ENCODE measurements around the gene MEFV.

MEFV gene

GRCh38 chr16:3268294-3268693 is 11.9 kb upstream of the MEFV start:
- DNase-seq: no peak

DNA sequence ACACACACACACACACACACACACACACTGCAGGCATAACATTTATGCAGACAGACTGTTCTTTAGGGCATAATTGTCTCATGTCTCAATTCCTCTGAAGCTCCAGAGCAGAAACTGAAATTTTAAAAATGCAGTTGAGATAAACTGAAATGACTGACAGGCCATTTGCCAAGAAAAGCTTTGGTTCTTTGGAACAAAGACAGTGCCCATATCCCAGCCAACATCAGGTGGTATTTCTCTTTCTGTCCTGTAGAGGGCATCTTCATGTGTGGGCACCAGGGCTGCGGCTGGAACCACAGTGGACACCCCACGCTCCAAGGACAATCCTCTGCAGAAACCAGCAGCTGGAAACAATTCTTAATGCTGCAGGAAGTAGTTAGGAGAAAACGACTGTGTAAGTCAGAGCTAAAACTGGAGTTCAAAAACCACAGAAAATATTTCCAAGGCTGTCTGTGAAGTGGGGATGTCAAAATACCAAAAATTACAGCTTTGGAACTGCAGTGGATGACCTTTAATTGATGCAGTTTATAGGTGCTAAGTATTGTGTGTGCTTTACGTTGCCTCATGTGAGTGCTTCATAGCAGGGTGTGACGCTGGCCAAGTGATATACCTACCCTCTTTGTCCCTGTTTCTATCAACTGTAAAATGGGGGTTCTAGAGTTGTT is 10.6 kb upstream of the MEFV start:
- DNase-seq: no peak

DNA sequence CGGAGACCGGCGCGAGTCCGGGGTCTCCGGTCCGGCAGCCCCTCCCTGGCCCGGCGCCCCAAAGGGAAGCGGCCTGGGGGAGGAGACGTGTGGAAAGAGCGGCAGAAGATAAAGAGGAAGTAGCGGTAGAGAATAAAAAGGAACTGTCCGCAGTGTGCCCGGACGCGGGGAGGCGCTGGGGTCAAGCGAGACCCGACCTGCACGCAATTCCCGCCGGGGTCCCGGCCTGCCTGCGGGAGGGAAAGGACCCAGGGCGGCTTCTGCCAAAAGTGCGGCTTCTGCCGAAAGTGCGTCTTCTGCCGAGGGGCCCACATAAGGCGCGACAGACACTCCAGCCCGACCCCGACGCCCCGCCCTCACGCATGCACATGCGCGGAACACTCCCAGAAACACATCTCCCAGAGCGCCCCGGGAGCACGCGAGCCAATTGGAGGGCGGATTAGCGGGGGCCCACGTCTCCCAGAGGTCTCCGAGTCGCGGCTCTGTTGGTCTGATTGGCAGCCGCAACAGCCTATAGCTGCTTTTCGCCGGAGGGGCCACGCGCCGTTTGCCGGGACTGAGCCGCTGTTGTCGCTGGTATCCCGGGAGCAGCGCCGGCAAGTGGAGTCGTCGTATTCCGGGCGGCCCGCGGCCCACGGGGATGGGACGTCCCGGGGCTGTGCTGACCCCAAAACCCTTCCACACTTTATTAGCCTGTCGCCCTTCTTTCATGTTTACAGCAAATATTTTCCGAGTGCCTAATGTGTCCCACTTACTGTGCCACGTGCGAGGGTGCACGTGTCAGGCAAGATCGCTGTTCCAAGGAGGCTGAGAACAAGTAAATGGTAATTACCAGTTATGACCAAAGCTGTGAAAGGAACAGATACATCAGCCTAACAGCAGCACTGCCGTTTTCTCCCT is 8.0 kb upstream of the MEFV start:
- DNase-seq: peak; percentile 98

- no peak for DNase-seq
These were observed 6.1 kb upstream of the MEFV start for GRCh38 chr16:3262517-3262916.

DNA sequence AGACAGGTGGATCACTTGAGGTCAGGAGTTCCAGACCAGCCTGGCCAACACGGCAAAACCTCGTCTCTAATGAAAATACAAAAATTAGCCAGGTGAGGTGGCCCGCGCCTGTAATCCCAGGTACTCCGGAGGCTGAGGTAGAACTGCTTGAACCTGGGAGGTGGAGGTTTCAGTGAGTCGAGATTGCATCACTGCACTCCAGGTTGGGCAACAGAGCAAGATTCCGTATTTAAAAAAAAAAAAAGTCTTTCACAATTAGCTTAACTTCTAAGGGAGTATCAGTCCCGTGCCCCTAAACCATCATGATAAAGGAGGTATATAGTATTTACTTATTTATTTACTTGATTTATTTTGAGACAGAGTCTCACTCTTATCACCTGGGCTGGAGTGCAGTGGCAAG is 3.4 kb upstream of the MEFV start:
- DNase-seq: no peak

DNA sequence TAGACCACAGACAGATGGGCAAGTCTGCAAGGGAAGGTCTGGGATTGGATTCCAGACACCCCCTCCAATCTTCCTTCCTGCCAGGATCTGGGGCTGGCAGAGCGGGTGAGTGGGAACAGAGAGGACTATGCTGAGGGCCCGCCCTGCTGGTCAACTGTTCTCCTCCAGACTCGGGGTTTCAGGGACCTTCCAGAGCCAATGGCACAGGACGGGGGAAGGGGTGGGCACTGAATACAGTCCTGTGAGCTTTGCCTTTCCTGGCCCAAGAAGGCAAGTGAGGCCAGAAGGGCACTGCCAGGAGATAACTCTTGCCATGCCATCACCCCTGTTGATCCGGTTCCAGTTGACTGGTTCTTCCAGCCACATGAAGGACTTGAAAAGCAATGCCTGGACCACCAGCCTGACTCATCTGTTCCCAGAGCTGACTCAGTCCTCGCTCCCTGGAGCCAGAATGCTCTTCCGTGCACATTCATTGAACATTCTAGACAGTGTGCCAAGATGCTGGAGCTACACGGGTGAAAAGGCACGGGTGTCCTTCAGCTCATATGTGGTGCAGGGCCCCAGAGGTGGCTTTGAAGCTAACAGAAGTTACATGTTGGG is 533 bp upstream of the MEFV start:
- DNase-seq: no peak

- no peak for DNase-seq
These were observed 2.1 kb downstream of the MEFV start for GRCh38 chr16:3254309-3254708.

GRCh38 chr16:3252967-3253366 is 3.5 kb downstream of the MEFV start:
- DNase-seq: no peak

DNA sequence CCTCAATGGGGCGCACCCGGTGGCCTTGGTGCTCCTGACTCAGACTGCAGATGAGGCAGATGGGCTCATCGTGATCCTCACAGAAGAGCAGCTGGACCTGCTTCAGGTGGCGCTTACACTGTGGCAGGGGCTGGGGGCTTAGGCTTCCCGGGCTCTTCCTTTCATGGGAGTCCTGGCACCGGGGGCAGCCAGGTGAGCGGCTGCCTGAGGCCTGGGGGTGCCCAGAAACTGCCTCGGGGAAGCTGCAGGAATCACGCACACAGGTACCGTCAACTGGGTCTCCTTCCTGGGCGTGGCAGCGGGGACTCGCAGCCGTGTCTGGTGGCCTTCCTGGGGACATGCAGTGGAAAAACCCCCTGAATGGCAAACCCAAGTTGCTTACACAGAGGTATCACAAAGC is 7.0 kb downstream of the MEFV start:
- no peak for DNase-seq

DNA sequence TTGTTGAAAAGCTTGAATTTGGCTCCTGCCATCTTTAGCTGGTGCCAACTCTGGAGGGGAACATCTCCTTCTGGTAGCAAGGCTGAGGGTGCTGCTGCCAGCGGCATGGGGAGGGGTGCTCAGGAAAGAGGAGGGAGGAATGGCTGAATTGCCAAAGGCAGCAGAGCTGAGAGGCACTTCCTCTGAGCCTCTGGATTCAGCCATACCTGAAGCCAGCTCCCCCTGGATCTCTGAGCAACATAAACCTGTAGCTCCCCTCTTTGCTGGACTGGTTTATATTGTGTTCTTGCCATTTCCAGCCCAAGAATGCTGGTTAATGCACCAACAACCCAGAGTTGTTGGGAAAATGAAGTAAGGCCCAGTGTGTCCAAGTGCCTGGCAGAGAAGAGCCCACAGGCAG is 7.4 kb downstream of the MEFV start:
- DNase-seq: no peak

DNA sequence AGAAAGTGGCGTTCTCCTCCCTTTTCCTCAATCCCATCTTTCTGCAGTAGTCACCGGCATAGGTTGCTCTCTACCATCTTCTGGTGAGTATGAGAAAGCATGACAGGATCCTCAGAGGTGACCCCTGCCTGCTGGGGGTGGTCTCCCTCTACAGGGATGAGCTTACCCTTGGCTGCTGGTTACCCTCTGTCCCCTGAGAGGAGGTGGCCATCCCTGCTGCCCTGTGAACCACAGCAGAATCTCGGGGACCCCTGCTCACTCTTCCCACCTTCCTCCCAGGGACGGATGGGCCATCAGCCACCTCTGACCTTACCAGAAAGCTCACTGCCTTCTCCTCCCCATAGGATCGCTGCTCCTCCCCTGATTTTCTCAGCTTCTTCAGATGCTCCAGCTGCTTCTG is 7.8 kb downstream of the MEFV start:
- DNase-seq: no peak

DNA sequence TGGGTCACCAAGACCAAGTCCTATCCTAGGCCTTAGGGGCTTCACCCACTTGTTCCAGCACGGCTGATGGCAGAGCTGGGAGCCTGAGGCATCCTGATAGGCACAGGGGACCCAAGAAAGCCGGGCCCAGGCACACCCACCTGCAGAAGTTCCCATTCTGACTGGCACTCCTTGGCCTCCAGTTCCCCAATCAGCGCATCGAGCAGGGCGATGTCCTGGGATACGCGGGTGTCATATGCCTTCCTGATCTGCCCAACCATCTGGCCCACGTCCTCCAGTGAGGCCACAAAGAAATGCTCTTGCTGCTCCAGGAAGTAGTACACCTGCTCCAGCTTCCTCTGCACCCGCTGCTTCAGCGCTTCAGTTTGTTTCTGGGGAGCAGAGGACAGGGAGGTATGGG is 9.6 kb downstream of the MEFV start:
- DNase-seq: no peak

- DNase-seq: no peak
These were observed 10.4 kb downstream of the MEFV start for GRCh38 chr16:3246002-3246401.

DNA sequence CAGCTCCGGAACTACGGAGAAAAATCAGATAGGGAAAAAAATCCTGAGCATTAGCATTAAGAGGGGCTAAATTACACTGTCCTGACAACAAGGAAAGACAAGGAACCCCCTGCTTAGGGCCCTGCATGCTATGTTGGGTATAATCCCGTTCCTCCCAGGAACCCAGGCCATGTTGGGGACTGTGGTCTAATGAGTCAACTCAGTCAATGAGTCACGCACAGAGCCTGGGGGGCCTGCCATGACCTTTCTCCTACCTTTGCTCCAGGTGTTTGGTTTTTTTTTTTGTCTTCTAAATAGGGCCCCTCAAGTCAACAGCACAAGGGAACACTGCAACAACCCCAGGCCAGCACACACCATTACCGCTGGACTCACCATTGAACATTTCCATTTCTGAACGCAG is 12.6 kb downstream of the MEFV start:
- no peak for DNase-seq

DNA sequence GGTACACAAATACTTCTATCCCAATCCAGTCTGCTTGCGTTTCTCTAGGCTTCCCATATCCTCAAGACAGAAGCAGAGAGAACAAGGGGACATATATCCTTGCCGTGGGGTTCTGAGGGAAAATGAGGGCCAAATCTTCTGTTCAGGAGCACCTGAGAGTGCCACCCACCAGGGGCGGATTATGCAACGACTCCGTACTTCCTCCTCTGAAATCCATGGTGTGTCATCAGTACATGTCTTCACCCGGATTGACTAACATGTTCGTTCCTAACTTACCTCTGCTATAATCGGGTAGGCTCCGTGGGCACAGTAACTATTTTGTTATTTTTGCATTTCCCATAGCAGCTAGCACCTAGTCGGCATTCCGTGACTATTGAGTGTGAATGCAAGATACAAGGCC is 13.7 kb downstream of the MEFV start:
- no peak for DNase-seq

DNA sequence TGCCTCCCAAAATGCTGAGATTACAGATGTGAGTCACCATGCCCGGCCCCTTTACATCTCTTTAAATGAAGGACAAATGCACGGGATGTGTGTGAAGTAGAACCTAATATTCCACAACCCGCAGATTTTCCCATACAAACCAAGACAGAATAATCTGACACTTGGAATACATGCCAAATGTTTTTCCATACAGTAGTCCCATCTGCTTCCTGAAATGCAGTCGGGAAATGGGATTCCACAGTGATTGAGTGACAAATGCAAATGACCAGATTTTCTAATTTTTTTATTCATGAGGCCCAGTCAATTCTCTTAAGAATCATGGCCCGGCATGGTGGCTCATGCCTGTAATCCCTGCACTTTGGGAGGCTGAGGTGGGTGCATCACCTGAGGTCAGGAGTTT is 14.7 kb downstream of the MEFV start:
- DNase-seq: no peak

GRCh38 chr16:3235856-3236669 is 20.4 kb downstream of the MEFV start:
- no peak for DNase-seq

DNA sequence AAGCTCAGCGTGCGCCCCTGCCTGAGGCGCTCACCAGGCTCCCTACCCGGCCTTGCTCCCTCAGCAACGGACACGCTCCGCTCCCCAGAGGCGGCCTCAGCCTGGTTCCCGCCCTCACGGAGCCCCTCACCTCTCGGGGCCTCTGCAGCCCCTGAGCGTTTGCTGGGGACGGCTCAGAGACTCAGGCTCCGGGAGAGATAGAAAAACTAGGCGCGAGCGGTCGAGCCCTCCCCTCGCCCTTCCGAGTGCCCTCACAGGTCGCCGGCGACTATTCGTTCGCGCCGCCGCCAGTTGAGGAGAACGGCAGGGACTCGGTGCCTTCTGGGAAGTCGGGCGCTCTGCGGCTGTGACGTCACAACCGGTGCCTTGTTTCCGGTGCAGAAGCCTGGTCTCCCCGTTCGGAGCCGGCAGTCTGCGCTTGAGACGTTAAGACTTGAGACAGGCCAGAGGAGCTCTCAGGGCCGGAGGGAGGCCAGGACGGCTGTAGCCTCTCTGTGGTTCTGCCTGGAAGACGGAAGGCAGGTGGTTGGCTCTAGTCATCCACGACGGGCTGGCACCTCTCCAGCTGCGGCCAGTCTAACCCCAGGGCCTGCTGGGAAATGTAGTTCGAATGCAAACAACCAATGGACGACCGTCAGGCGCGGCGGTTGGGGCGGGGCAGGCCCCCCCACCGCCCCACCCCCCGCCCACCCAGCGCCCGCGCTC is 21.4 kb downstream of the MEFV start, which contains the start of gene ZNF200:
ZNF200 (minus strand) TSS at position 302 of the 705 bp plus-strand sequence. CDS start 1,403 bp downstream, outside the sequence.
- DNase-seq: peak; percentile 94

DNA sequence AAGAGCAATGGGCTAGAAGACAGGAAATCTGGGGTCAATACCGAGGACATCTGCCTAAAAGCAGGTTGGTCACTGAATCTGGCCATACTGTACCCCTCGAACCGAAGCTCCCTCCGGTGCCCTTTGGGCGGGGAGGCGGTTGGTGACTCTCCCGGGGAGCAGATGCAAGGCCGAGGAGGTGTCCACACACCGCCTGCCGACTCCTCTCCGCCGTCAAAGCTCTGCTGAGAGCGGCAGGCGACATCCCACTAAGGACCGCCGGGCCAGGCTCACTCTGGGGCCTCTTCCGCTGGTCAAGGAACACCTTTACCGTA is 21.9 kb downstream of the MEFV start:
- no peak for DNase-seq

DNA sequence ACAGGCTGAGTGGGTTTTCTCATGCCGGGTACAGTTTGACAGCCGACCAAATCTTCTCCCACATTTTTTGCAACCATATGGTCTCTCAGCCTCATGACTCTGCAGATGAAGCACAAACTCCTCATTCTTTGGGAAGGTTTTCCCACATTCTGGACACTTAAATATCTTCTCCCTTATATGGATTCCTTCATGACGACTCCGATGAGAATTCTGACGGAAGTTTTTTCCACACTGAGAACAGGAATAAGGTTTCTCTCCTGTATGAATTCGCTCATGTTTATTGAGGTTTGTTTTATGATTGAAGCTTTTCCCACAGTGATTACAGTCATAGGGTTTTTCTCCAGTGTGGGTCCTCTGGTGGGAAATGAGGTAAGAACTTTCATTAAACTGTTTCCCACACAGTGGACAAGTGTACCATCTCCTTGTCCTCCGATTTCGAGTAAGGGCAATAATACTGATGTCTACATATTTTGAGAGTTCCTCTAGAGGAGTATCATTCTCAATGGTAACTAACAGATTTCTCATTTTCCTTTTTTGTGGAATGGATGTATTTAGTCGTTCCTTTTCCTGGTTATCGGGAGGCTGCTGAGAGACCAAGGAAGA is 32.4 kb downstream of the MEFV start:
- DNase-seq: no peak

- DNase-seq: no peak
These were observed 35.6 kb downstream of the MEFV start for GRCh38 chr16:3220839-3221238.

DNA sequence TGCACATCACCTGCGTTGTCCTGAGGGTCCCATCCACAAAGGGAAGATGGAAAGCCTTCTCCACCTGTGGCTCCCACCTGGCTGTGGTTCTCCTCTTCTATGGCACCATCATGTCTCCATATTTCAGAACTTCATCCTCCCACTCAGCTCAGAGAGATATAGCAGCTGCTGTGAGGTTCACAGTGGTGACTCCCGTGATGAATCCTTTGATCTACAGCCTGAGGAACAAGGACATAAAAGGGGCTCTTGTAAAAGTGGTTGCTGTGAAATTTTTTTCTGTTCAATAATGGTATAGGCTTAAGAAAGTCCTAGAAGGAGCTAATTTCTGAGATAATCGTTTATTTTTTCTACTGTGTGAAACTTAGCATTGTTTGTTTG is 40.2 kb downstream of the MEFV start:
- DNase-seq: no peak
